H1 (cell line): Measurements from ENCODE around the gene CHRM4. TPM values are rescaled to one million over a fixed set of nuclear protein-coding genes. Genes with fewer than 3 reads are reported as not detected.

ENCODE experiments used
- CTCF ChIA-PET: fragments of 300-600 bp; sonication (Branson Sonifier 250); formaldehyde crosslinking; loops from one replicate; lab custom pipeline; 2021; ENCODE audit not compliant: partially characterized antibody; lab: Charles Lee
- POLR2A ChIA-PET: fragments of 300-600 bp; sonication (Branson Sonifier 250); formaldehyde crosslinking; loops from one replicate; lab custom pipeline; 2021; ENCODE audit warnings: inconsistent platforms; ENCODE audit not compliant: partially characterized antibody; lab: Charles Lee
- DNase-seq, 2 experiments: peaks; one replicate each; pipeline versions ENCODE4 v3.0.0 to v3.0.0-alpha.2; 2010 to 2022; ENCODE audit warnings: low spot score in 2 of 2, low read depth in 1 of 2, mixed read lengths in 1 of 2
- FAIRE-seq: peaks from 2 replicates; lab custom pipeline; 2011; peaks lifted over from hg19 to GRCh38; lab: Jason Lieb, UNC
- H2AFZ ChIP-seq: 2 replicates; pipeline ENCODE4 v1.8.1; 2012; ENCODE audit warnings: low read length, inconsistent platforms
- H2AK5ac ChIP-seq: 2 replicates; pipeline ENCODE4 v1.6.1; 2013; ENCODE audit warnings: low read depth, low read length
- H2BK120ac ChIP-seq: replicated peaks from 2 replicates; pipeline ENCODE3; 2013; ENCODE audit warnings: low read depth, low read length, inconsistent platforms
- H2BK12ac ChIP-seq: 2 replicates; pipeline ENCODE4 v1.6.1; 2013; ENCODE audit warnings: low read depth, low read length
- H2BK15ac ChIP-seq: 2 replicates; pipeline ENCODE4 v1.6.1; 2013; ENCODE audit warnings: low read length
- H2BK20ac ChIP-seq: 2 replicates; pipeline ENCODE4 v1.6.1; 2013; ENCODE audit warnings: low read length
- H2BK5ac ChIP-seq: 2 replicates; pipeline ENCODE4 v1.6.1; 2013; ENCODE audit warnings: low read depth, low read length
- H3K14ac ChIP-seq: 2 replicates; pipeline ENCODE4 v1.6.1; 2013; ENCODE audit warnings: inconsistent platforms; ENCODE audit not compliant: insufficient read length
- H3K18ac ChIP-seq: 2 replicates; pipeline ENCODE4 v1.6.1; 2013; ENCODE audit warnings: low read length; ENCODE audit errors: extremely low read depth
- H3K23ac ChIP-seq: 2 replicates; pipeline ENCODE4 v1.6.1; 2013; ENCODE audit warnings: inconsistent platforms; ENCODE audit not compliant: insufficient read length
- H3K23me2 ChIP-seq: 2 replicates; pipeline ENCODE4 v1.6.1; 2013; ENCODE audit warnings: low read depth, low read length
- H3K27ac ChIP-seq: 2 replicates; pipeline ENCODE4 v1.6.1; 2011; ENCODE audit warnings: low read depth, low read length, inconsistent platforms
- H3K27me3 ChIP-seq, 4 experiments: replicated peaks in 1 of 4; 1 replicate in 1 of 4; 2 replicates in 3 of 4; pipeline versions ENCODE4 v1.6.1 to v1.8.1; 2011 to 2013; ENCODE audit warnings: low read length in 3 of 4, mild to moderate bottlenecking in 3 of 4, inconsistent platforms in 2 of 4, mixed read lengths in 2 of 4, moderate library complexity in 1 of 4; ENCODE audit not compliant: control insufficient read depth in 3 of 4, insufficient read depth in 3 of 4; ENCODE audit errors: extremely low read depth in 1 of 4
- H3K36me3 ChIP-seq, 4 experiments: 2 replicates each; pipeline versions ENCODE4 v1.6.1 to v1.8.1; 2011 to 2013; ENCODE audit warnings: mild to moderate bottlenecking in 4 of 4, low read length in 3 of 4, moderate library complexity in 2 of 4, control low read depth in 1 of 4, inconsistent platforms in 1 of 4; ENCODE audit not compliant: insufficient read depth in 4 of 4, control insufficient read depth in 2 of 4
- H3K4ac ChIP-seq: replicated peaks from 2 replicates; pipeline ENCODE3; 2013; ENCODE audit warnings: low read length, low read depth, mixed read lengths, inconsistent platforms; ENCODE audit not compliant: insufficient read length
- H3K4me1 ChIP-seq, 4 experiments: replicated peaks in 1 of 4; 1 replicate in 1 of 4; 2 replicates in 3 of 4; pipeline versions ENCODE4 v1.6.1 to v1.8.1; 2011 to 2013; ENCODE audit warnings: low read length in 3 of 4, inconsistent platforms in 2 of 4, mixed read lengths in 1 of 4; ENCODE audit not compliant: insufficient read depth in 4 of 4, control insufficient read depth in 3 of 4
- H3K4me2 ChIP-seq, 2 experiments: 2 replicates each; pipeline versions ENCODE4 v1.6.1 to v1.8.1; 2011 to 2013; ENCODE audit warnings: low read depth in 2 of 2, low read length in 2 of 2, control low read depth in 1 of 2, inconsistent platforms in 1 of 2, mild to moderate bottlenecking in 1 of 2; ENCODE audit not compliant: insufficient read depth in 1 of 2
- H3K4me3 ChIP-seq, 4 experiments: fragments of 200-600, 300-600 bp in 1 of 4; sonication (generic), shearing (Covaris generic), sonication (Bioruptor Twin) in 1 of 4; 2 replicates each; pipeline versions ENCODE4 v1.5.1 to v1.8.1; 2011 to 2016; ENCODE audit warnings: low read length in 4 of 4, low read depth in 3 of 4, control low read depth in 2 of 4, inconsistent platforms in 2 of 4, mild to moderate bottlenecking in 2 of 4, mixed read lengths in 1 of 4, moderate library complexity in 1 of 4; ENCODE audit not compliant: insufficient read depth in 2 of 4; ENCODE audit errors: extremely low read depth in 1 of 4
- H3K56ac ChIP-seq: replicated peaks from 2 replicates; pipeline ENCODE3; 2013; ENCODE audit warnings: low read depth, mild to moderate bottlenecking, mixed read lengths, low read length, inconsistent platforms; ENCODE audit not compliant: insufficient read length
- H3K79me1 ChIP-seq: 2 replicates; pipeline ENCODE4 v1.6.1; 2013; ENCODE audit warnings: low read depth, low read length, control low read depth
- H3K79me2 ChIP-seq, 2 experiments: 2 replicates each; pipeline versions ENCODE4 v1.6.1 to v1.8.1; 2012 to 2013; ENCODE audit warnings: low read length in 2 of 2, mild to moderate bottlenecking in 2 of 2, inconsistent platforms in 1 of 2; ENCODE audit not compliant: insufficient read depth in 2 of 2, control insufficient read depth in 1 of 2
- H3K9ac ChIP-seq, 4 experiments: replicated peaks in 1 of 4; 1 replicate in 1 of 4; 2 replicates in 3 of 4; pipeline versions ENCODE4 v1.6.1 to v1.8.1; 2011 to 2013; ENCODE audit warnings: low read depth in 3 of 4, low read length in 3 of 4, control low read depth in 2 of 4, mild to moderate bottlenecking in 2 of 4, moderate library complexity in 2 of 4, inconsistent platforms in 1 of 4; ENCODE audit errors: extremely low read depth in 1 of 4
- H3K9me3 ChIP-seq, 2 experiments: 2 replicates each; pipeline versions ENCODE4 v1.6.1 to v1.8.1; 2012 to 2013; ENCODE audit warnings: mild to moderate bottlenecking in 2 of 2, moderate library complexity in 2 of 2, control low read depth in 1 of 2, inconsistent platforms in 1 of 2, low read depth in 1 of 2, low read length in 1 of 2, mixed read lengths in 1 of 2; ENCODE audit not compliant: insufficient read depth in 2 of 2
- H4K20me1 ChIP-seq, 2 experiments: replicated peaks in 1 of 2; 2 replicates each; pipeline versions ENCODE3 to v1.8.1; 2011 to 2013; ENCODE audit warnings: inconsistent platforms in 2 of 2, low read length in 2 of 2, mild to moderate bottlenecking in 1 of 2; ENCODE audit not compliant: insufficient read depth in 2 of 2, control insufficient read depth in 1 of 2
- H4K5ac ChIP-seq: 2 replicates; pipeline ENCODE4 v1.6.1; 2013; ENCODE audit warnings: low read length, low read depth, mixed read lengths, inconsistent platforms; ENCODE audit not compliant: insufficient read length
- H4K8ac ChIP-seq: 2 replicates; pipeline ENCODE4 v1.8.0; 2013; ENCODE audit warnings: mild to moderate bottlenecking, moderate library complexity, low read length, inconsistent platforms; ENCODE audit not compliant: insufficient read depth; ENCODE audit errors: extremely low read depth
- H4K91ac ChIP-seq: replicated peaks from 2 replicates; pipeline ENCODE3; 2013; ENCODE audit warnings: low read length, mixed read lengths, inconsistent platforms; ENCODE audit not compliant: insufficient read length
- GABPA ChIP-seq: IDR thresholded peaks from 2 replicates; pipeline ENCODE4 v1.6.1; 2011; ENCODE audit warnings: mild to moderate bottlenecking, low read length, moderate library complexity, borderline replicate concordance; ENCODE audit not compliant: insufficient read depth
- JUN ChIP-seq: IDR thresholded peaks from 2 replicates; pipeline ENCODE4 v1.6.1; 2011; ENCODE audit warnings: low read depth, mild to moderate bottlenecking, improper control_type of control experiment, low read length
- KDM5A ChIP-seq: fragments of 200-600 bp; IDR thresholded peaks from 2 replicates; pipeline ENCODE4 v1.7.1; 2012; ENCODE audit warnings: mild to moderate bottlenecking, low read length, inconsistent platforms, mixed read lengths
- MAFK ChIP-seq: IDR thresholded peaks from 2 replicates; pipeline ENCODE4 v1.6.1; 2012; ENCODE audit warnings: low read depth, mild to moderate bottlenecking, improper control_type of control experiment, low read length
- NRF1 ChIP-seq: IDR thresholded peaks from 2 replicates; pipeline ENCODE4 v1.6.1; 2011; ENCODE audit warnings: mild to moderate bottlenecking, low read depth, low read length, improper control_type of control experiment
- RFX5 ChIP-seq: IDR thresholded peaks from 2 replicates; pipeline ENCODE4 v1.6.1; 2011; ENCODE audit warnings: low read depth, low read length, improper control_type of control experiment, borderline replicate concordance
- RNF2 ChIP-seq: fragments of 200-900, 300-1000 bp; sonication (generic); IDR thresholded peaks from 2 replicates; pipeline ENCODE4 v1.7.1; 2016; ENCODE audit warnings: borderline replicate concordance, low read depth, mild to moderate bottlenecking, antibody characterized with exemption, low read length; ENCODE audit not compliant: poor library complexity, severe bottlenecking; ENCODE audit errors: missing control alignments
- SP1 ChIP-seq: IDR thresholded peaks from 2 replicates; pipeline ENCODE4 v1.6.1; 2011; ENCODE audit warnings: low read depth, low read length
- SUZ12 ChIP-seq: fragments of 200-600 bp; sonication (generic); IDR thresholded peaks from 2 replicates; pipeline ENCODE4 v1.6.1; 2012; ENCODE audit warnings: mild to moderate bottlenecking, inconsistent platforms, low read length, moderate library complexity, mixed read lengths
- TAF1 ChIP-seq: IDR thresholded peaks from 2 replicates; pipeline ENCODE4 v1.6.1; 2011; ENCODE audit warnings: mild to moderate bottlenecking, low read depth, low read length
- TAF7 ChIP-seq: optimal IDR thresholded peaks from 2 replicates; pipeline ENCODE3; 2011; ENCODE audit warnings: low read depth, mild to moderate bottlenecking, inconsistent platforms, low read length, moderate library complexity, borderline replicate concordance
- WGBS, 2 experiments: shearing (Covaris generic) in 1 of 2; methylation state at CpG; one replicate each; pipeline versions ENCODE4 v1.1.6 to v1.1.7; 2013 to 2015; ENCODE audit warnings: low lambda C conversion rate in 2 of 2, mixed read lengths in 2 of 2, inconsistent platforms in 1 of 2, low coverage in 1 of 2, missing lambda C conversion rate in 1 of 2; ENCODE audit not compliant: insufficient replicate concordance in 2 of 2, insufficient coverage in 1 of 2, insufficient read length in 1 of 2; ENCODE audit errors: extremely low coverage in 1 of 2, missing lambda C conversion rate in 1 of 2; 5-methylcytosine and 5-hydroxymethylcytosine counted together
- polyA plus RNA-seq, 7 experiments: library from polyadenylated mRNA; depleted of rRNA in 3 of 7; stranded (reverse) in 5 of 7; unstranded in 2 of 7; fragments of >200 nt in 5 of 7; fragments of 200-250 nt in 2 of 7; gene quantifications; 1 replicate in 5 of 7; 2 replicates in 1 of 7; 4 replicates in 1 of 7; pipeline versions ENCODE4 v1.2.1 to v1.2.3, GENCODE V29; 2011 to 2013; ENCODE audit warnings: missing spikeins in 2 of 7, mixed read lengths in 2 of 7
- total RNA-seq: library from RNA; stranded (reverse); fragmentation: NEBNext Ultra II Directional; extraction: Animal tissue kit (Norgen Biotek cat#: 25700); gene quantifications from 2 replicates; pipeline ENCODE4 v1.2.1, GENCODE V29; 2021

CHRM4 gene
- total and polyA plus RNA-seq, 2 of the 8 experiments (the other 6 are each of a cell fraction or from before 2014, with no cell fraction given): 1.1 to 1.3 TPM

DNA sequence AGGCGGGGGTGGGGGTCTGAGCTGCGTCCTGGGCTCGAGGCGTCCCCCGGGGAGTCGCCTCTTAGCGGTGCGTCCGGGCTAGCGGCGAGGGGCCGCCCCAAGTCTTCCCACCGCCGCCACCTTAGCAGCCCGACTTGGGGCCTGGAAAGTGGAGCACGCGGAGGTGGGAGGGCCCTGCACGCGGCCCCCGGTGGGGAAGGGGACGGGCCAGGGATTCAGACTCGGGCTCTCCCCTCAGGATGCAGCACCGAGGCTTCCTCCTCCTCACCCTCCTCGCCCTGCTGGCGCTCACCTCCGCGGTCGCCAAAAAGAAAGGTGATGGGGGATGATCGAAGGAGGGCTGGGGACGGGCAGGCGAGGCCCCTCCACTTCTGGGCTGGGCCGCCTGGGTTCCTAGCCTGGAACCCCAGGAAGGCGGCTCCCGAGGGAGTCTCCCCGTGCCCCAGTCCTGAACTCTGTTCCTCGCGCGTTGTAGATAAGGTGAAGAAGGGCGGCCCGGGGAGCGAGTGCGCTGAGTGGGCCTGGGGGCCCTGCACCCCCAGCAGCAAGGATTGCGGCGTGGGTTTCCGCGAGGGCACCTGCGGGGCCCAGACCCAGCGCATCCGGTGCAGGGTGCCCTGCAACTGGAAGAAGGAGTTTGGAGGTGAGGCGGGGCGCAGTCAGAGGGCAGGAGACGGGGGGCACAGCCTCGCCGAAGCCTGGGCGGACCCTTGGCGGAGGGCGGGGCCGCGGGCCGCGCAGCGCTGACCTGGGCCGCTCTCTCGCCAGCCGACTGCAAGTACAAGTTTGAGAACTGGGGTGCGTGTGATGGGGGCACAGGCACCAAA, 9.5 kb downstream of the CHRM4 start:
- Histone ChIP-seq H2BK120ac (peak overlapping the region; percentile 78), H4K5ac (peak overlapping the region; percentile 1), H3K9me3 (no peaks in the 10 kb centered on the region), H3K4me3 (peak overlapping the region; percentile 71 to 88 (median 77)), H3K36me3 (peaks cover 0 to 13% (median 0%) of the 10 kb centered on the region in 4 experiments; a peak in 4 of 8 replicates), H3K27ac (peak overlapping the region; percentile 88; the same call in 1 of the 2 replicates), H3K23ac (no peak overlapping the region), H3K4me2 (peak overlapping the region; percentile 69 to 80), H2BK20ac (no peak overlapping the region), H4K20me1 (peaks cover 15 to 18% of the 10 kb centered on the region in 2 experiments), H3K23me2 (peaks cover 9% of the 10 kb centered on the region; the same call in 1 of the 2 replicates), H3K27me3 (no peaks in the 10 kb centered on the region), H3K56ac (peak overlapping the region; percentile 3), H2AK5ac (no peak overlapping the region), H2BK5ac (peak overlapping the region; percentile 61; the same call in 1 of the 2 replicates), H3K79me2 (no peaks in the 10 kb centered on the region; a peak in 1 of 4 replicates), H3K9ac (peak overlapping the region; percentile 60 to 95 (median 82)), H3K14ac (no peak overlapping the region), H2BK15ac (no peak overlapping the region; the same call in 1 of the 2 replicates), H3K4me1 (peaks cover 0 to 16% (median 13%) of the 10 kb centered on the region in 4 experiments; a peak in 6 of 7 replicates), H3K18ac (peak overlapping the region; percentile 91), H3K79me1 (no peaks in the 10 kb centered on the region), H2AFZ (no peak overlapping the region), H2BK12ac (no peak overlapping the region; the same call in 1 of the 2 replicates), H3K4ac (peak overlapping the region; percentile 71), H4K91ac (peak overlapping the region; percentile 17), H4K8ac (peak overlapping the region; percentile 98)
- ChIA-PET CTCF (interaction anchor here (0.8 to 44.5 kb wide), 18 partner anchors 8 to 179 kb away, joined by 3 to 1004 read pairs (median 5); partner anchors contain the start of genes CHRM4, CREB3L1 and DGKZ), POLR2A (interaction anchor here (0.8 to 3.1 kb wide), 14 partner anchors 8 to 314 kb away, joined by 3 to 35 read pairs (median 4); partner anchors contain the start of genes AMBRA1 and CHRM4)
- no peak for FAIRE-seq
- 2% methylated on average over 32 of the region's 66 CpGs; no CpG with 5 or more reads in 1 of the 2 experiments for WGBS, 2 experiments
- DNase-seq: peak in 1 of 2 experiments; percentile 79
- TF ChIP-seq RFX5 (no peak), SUZ12 (no peak), MAFK (no peak), SP1 (no peak), TAF7 (no peak), KDM5A (no peak), RNF2 (no peak), JUN (no peak), NRF1 (no peak), TAF1 (peak; percentile 26), GABPA (no peak)
